ENCODE results near the gene OR52N1. TPM values are rescaled to one million over a fixed set of nuclear protein-coding genes. Genes with fewer than 3 reads are reported as not detected.

The OR52N1 gene
- total RNA-seq, 6 experiments from 2014 or later, result not detected

DNA sequence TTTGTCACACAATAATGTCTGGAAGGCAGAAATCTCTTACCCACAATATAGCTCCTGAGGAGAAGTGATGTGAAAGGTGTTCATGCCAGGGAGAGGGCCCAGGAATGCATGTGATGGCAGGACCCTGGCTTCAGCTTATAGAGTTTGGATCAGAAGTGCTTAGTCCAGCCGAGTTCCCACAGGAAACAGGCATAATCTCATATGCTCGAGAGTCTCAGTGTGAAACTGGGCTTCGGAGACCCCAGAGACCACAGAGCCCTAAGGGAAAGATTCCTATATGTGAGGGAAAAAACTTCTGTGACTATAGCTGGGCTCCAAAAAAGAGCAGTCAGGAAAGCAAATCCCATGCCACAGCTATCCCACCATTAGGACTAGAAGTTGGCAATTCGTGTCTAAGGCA, 7.8 kb downstream of the OR52N1 start, which contains the start of gene OR52N5:
Gene OR52N5 (minus strand): TSS at position 101 of the 400 bp plus-strand sequence. CDS start 4,721 bp downstream, outside the sequence.
- Histone ChIP-seq H3K27me3 (no peaks in the 10 kb centered on the region), H3K4me1 (no peaks in the 10 kb centered on the region), H3K4me3 (no peak within 1 kb of the TSS), H3K36me3 (no peaks in the 10 kb centered on the region), H3K27ac (no peak within 1 kb of the TSS), H3K9me3 (no peaks in the 10 kb centered on the region)
- intact Hi-C loops (cut with DNase I), result no loop called here
- 27% methylated on average over 2 of the region's 4 CpGs for WGBS (ENCODE audit: insufficient coverage, low coverage, low lambda C conversion rate, missing lambda C conversion rate)
- DNase-seq, result no peak
- TF ChIP-seq, protein P1, sequence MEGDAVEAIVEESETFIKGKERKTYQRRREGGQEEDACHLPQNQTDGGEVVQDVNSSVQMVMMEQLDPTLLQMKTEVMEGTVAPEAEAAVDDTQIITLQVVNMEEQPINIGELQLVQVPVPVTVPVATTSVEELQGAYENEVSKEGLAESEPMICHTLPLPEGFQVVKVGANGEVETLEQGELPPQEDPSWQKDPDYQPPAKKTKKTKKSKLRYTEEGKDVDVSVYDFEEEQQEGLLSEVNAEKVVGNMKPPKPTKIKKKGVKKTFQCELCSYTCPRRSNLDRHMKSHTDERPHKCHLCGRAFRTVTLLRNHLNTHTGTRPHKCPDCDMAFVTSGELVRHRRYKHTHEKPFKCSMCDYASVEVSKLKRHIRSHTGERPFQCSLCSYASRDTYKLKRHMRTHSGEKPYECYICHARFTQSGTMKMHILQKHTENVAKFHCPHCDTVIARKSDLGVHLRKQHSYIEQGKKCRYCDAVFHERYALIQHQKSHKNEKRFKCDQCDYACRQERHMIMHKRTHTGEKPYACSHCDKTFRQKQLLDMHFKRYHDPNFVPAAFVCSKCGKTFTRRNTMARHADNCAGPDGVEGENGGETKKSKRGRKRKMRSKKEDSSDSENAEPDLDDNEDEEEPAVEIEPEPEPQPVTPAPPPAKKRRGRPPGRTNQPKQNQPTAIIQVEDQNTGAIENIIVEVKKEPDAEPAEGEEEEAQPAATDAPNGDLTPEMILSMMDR (IDR thresholded peaks at IDR 0.05), result no peak
- no peak for TF ChIP-seq POLR2A (IDR thresholded peaks at IDR 0.05)
- no peak for ATAC-seq

DNA sequence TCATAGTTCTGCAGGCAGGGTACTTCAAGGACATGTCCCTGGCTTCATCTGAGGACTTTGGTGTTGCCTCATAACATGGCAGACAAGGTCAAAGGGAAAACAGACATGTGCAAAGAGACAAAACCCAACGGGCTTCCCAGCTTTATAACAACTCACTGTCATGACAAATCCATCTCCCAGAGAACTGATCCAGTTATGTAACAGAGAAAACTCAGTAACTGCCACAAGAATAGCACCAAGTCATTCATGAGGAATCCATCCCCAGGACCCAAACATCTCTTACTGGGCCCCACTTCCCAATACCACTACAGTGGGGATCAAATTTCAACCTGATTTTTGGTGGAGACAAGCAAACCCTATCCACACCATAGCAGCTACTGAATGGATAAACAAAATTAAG, 24.0 kb downstream of the OR52N1 start:
- Histone ChIP-seq H3K27me3 (no peaks in the 10 kb centered on the region), H3K4me1 (no peaks in the 10 kb centered on the region), H3K4me3 (no peak overlapping the region), H3K9me3 (no peaks in the 10 kb centered on the region), H3K36me3 (no peaks in the 10 kb centered on the region), H3K27ac (no peak overlapping the region)
- ATAC-seq (no peak), DNase-seq (no peak)
- intact Hi-C loops (cut with DNase I), result no loop called here
- 60% methylated on average over 1 of the region's 1 CpG for WGBS (ENCODE audit: insufficient coverage, low coverage, low lambda C conversion rate, missing lambda C conversion rate)
- TF ChIP-seq, protein P1 (IDR thresholded peaks at IDR 0.05), result no peak
- TF ChIP-seq POLR2A (IDR thresholded peaks at IDR 0.05), result no peak

DNA sequence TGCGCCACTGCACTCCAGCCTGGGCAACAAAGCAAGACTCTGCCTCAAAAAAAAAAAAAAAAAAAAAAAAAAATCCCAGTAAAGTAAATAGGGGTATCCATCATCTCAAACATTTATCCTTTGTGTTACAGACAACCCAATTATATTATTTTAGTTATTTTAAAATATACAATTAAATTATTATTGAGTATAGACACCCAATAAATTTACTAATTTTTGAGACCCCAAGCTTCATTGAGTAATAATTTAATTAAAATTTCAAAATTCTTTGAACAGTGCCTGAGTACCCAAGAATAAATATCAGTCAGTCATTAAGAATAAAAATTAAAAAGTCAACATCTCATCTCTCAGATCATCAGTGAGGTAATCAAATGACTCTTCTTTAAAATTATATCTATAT, 37.1 kb downstream of the OR52N1 start, which contains the start of gene OR52N4:
Gene OR52N4 (plus strand): TSS at position 301 of the 400 bp plus-strand sequence. CDS start 498 bp downstream, outside the sequence.
- no peak within 1 kb of the TSS for H3K4me3 ChIP-seq
- no peak within 1 kb of the TSS for H3K27ac ChIP-seq
- ATAC-seq (no peak), DNase-seq (no peak)
- no peaks in the 10 kb centered on the region for H3K36me3 ChIP-seq
- H3K27me3 ChIP-seq, result no peaks in the 10 kb centered on the region
- no peaks in the 10 kb centered on the region for H3K9me3 ChIP-seq
- H3K4me1 ChIP-seq, result no peaks in the 10 kb centered on the region
- no peak for TF ChIP-seq POLR2A (IDR thresholded peaks at IDR 0.05)
- TF ChIP-seq, protein P1 (IDR thresholded peaks at IDR 0.05), result no peak
- 83% methylated on average over 1 of the region's 1 CpG for WGBS (ENCODE audit: insufficient coverage, low coverage, low lambda C conversion rate, missing lambda C conversion rate)
- intact Hi-C loops (cut with DNase I), result no loop called here

DNA sequence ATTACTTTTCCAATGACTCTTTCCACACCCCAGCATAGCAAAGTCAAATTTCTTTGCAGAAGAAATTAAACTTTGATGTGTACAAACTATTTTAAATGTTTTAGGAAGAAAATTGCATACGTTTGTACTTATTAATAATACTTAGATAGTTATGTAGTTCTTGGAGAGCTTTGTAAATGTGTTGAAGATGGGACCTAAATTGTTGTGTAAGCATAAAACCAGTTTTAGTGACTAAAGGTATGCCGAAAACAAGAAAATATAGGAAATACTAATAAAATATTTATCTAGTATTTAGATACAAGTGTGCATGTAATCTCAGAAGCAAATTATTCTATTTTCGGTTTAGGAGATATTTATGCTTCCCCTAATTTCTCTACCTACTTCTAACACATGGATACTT, 41.2 kb downstream of the OR52N1 start:
- Histone ChIP-seq H3K36me3 (no peaks in the 10 kb centered on the region), H3K4me3 (no peak overlapping the region), H3K27me3 (no peaks in the 10 kb centered on the region), H3K9me3 (no peaks in the 10 kb centered on the region), H3K27ac (no peak overlapping the region), H3K4me1 (no peaks in the 10 kb centered on the region)
- 55% methylated on average over 3 of the region's 3 CpGs for WGBS (ENCODE audit: insufficient coverage, low coverage, low lambda C conversion rate, missing lambda C conversion rate)
- ATAC-seq (no peak), DNase-seq (no peak)
- intact Hi-C loops (cut with DNase I), result no loop called here
- TF ChIP-seq, protein P1 (IDR thresholded peaks at IDR 0.05), result no peak
- no peak for TF ChIP-seq POLR2A (IDR thresholded peaks at IDR 0.05)

DNA sequence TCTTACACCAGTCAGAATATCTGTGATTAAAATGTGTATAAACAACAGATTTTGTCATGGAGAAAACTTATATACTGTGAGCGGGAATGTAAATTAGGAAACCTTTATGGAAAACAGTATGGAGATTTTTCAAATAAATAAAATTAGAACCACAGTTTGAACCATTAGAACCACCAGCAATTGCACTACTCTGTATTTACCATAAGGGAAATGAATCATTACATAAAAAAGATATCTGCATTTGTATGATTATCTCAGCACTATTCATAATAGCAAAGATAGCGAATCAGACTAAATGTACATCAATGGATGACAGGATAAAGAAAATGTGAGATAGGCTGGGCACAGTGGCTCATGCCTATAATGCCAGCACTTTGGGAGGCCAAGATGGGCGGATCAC, 44.5 kb downstream of the OR52N1 start:
- ATAC-seq, result no peak
- TF ChIP-seq POLR2A (IDR thresholded peaks at IDR 0.05), result no peak
- TF ChIP-seq, protein P1 (IDR thresholded peaks at IDR 0.05), result no peak
- Histone ChIP-seq H3K27me3 (no peaks in the 10 kb centered on the region), H3K36me3 (no peaks in the 10 kb centered on the region), H3K9me3 (no peaks in the 10 kb centered on the region), H3K4me1 (no peaks in the 10 kb centered on the region), H3K27ac (no peak overlapping the region), H3K4me3 (no peak overlapping the region)
- 93% methylated on average over 2 of the region's 3 CpGs for WGBS (ENCODE audit: insufficient coverage, low coverage, low lambda C conversion rate, missing lambda C conversion rate)
- DNase-seq, result no peak
- intact Hi-C loops (cut with DNase I), result no loop called here

Measured in right lobe of liver (tissue), 6 donors.